ENCODE measurements around the gene RALGPS1.

The RALGPS1 gene

GRCh38 chr9:127027694-127028093 lies 113.1 kb downstream of the RALGPS1 start:
- Mint-ChIP-seq H3K27ac (no peak overlapping the region), H3K36me3 (peaks cover 13% of the 10 kb centered on the region)

GRCh38 chr9:127029548-127029947 lies 115.0 kb downstream of the RALGPS1 start:
- Mint-ChIP-seq H3K27me3 (no peaks in the 10 kb centered on the region), H3K36me3 (peaks cover 6% of the 10 kb centered on the region), H3K27ac (no peak overlapping the region), H3K4me1 (ENCODE audit: low read depth) (no peaks in the 10 kb centered on the region), H3K4me3 (no peak overlapping the region), H3K9me3 (ENCODE audit: low read depth) (no peaks in the 10 kb centered on the region)

More at GRCh38 chr9:127027694-127028093, 113.1 kb downstream of the RALGPS1 start:
- Mint-ChIP-seq H3K27me3 (no peaks in the 10 kb centered on the region), H3K4me3 (no peak overlapping the region), H3K4me1 (ENCODE audit: low read depth) (no peaks in the 10 kb centered on the region), H3K9me3 (ENCODE audit: low read depth) (no peaks in the 10 kb centered on the region)

GRCh38 chr9:127030814-127031740 lies 116.5 kb downstream of the RALGPS1 start:
- H3K36me3 Mint-ChIP-seq = peaks cover 5% of the 10 kb centered on the region
- no peaks in the 10 kb centered on the region for H3K27me3 Mint-ChIP-seq
- no peak overlapping the region for H3K27ac Mint-ChIP-seq
- no peak overlapping the region for H3K4me3 Mint-ChIP-seq
- no peaks in the 10 kb centered on the region for H3K4me1 Mint-ChIP-seq (ENCODE audit: low read depth)
- H3K9me3 Mint-ChIP-seq (ENCODE audit: low read depth) = no peaks in the 10 kb centered on the region

GRCh38 chr9:127032256-127032655 lies 117.7 kb downstream of the RALGPS1 start:
- Mint-ChIP-seq H3K4me3 (no peak overlapping the region), H3K27me3 (no peaks in the 10 kb centered on the region), H3K36me3 (peaks cover 7% of the 10 kb centered on the region), H3K27ac (no peak overlapping the region), H3K9me3 (ENCODE audit: low read depth) (no peaks in the 10 kb centered on the region), H3K4me1 (ENCODE audit: low read depth) (no peaks in the 10 kb centered on the region)

GRCh38 chr9:127033061-127033460 lies 118.5 kb downstream of the RALGPS1 start:
- no peaks in the 10 kb centered on the region for H3K9me3 Mint-ChIP-seq (ENCODE audit: low read depth)
- H3K4me3 Mint-ChIP-seq = no peak overlapping the region
- H3K27ac Mint-ChIP-seq = no peak overlapping the region
- H3K36me3 Mint-ChIP-seq = peaks cover 7% of the 10 kb centered on the region
- H3K4me1 Mint-ChIP-seq (ENCODE audit: low read depth) = no peaks in the 10 kb centered on the region
- no peaks in the 10 kb centered on the region for H3K27me3 Mint-ChIP-seq

- Mint-ChIP-seq H3K36me3 (peaks cover 7% of the 10 kb centered on the region), H3K27ac (no peak overlapping the region), H3K9me3 (ENCODE audit: low read depth) (no peaks in the 10 kb centered on the region), H3K4me3 (no peak overlapping the region), H3K4me1 (ENCODE audit: low read depth) (no peaks in the 10 kb centered on the region), H3K27me3 (no peaks in the 10 kb centered on the region)
Measured at GRCh38 chr9:127033789-127034188, 119.2 kb downstream of the RALGPS1 start.

GRCh38 chr9:127034691-127035090 lies 120.1 kb downstream of the RALGPS1 start:
- no peak overlapping the region for H3K4me3 Mint-ChIP-seq
- H3K27ac Mint-ChIP-seq = no peak overlapping the region
- no peaks in the 10 kb centered on the region for H3K4me1 Mint-ChIP-seq (ENCODE audit: low read depth)
- no peaks in the 10 kb centered on the region for H3K27me3 Mint-ChIP-seq
- peaks cover 7% of the 10 kb centered on the region for H3K36me3 Mint-ChIP-seq
- H3K9me3 Mint-ChIP-seq (ENCODE audit: low read depth) = no peaks in the 10 kb centered on the region

- H3K36me3 Mint-ChIP-seq = peaks cover 7% of the 10 kb centered on the region
- H3K9me3 Mint-ChIP-seq (ENCODE audit: low read depth) = no peaks in the 10 kb centered on the region
- no peak overlapping the region for H3K4me3 Mint-ChIP-seq
- H3K4me1 Mint-ChIP-seq (ENCODE audit: low read depth) = no peaks in the 10 kb centered on the region
- no peaks in the 10 kb centered on the region for H3K27me3 Mint-ChIP-seq
- H3K27ac Mint-ChIP-seq = no peak overlapping the region
Measured at GRCh38 chr9:127035423-127035822, 120.8 kb downstream of the RALGPS1 start.

- H3K27me3 Mint-ChIP-seq = no peaks in the 10 kb centered on the region
- no peaks in the 10 kb centered on the region for H3K9me3 Mint-ChIP-seq (ENCODE audit: low read depth)
- H3K4me3 Mint-ChIP-seq = no peak overlapping the region
- H3K27ac Mint-ChIP-seq = no peak overlapping the region
- H3K4me1 Mint-ChIP-seq (ENCODE audit: low read depth) = no peaks in the 10 kb centered on the region
- H3K36me3 Mint-ChIP-seq = peaks cover 7% of the 10 kb centered on the region
Measured at GRCh38 chr9:127035948-127036347, 121.4 kb downstream of the RALGPS1 start.

- Mint-ChIP-seq H3K36me3 (peaks cover 9% of the 10 kb centered on the region), H3K27me3 (no peaks in the 10 kb centered on the region), H3K4me3 (no peak overlapping the region), H3K4me1 (ENCODE audit: low read depth) (no peaks in the 10 kb centered on the region), H3K27ac (no peak overlapping the region), H3K9me3 (ENCODE audit: low read depth) (no peaks in the 10 kb centered on the region)
Measured at GRCh38 chr9:127036437-127036836, 121.9 kb downstream of the RALGPS1 start.

GRCh38 chr9:127038531-127038930 lies 123.9 kb downstream of the RALGPS1 start:
- H3K4me3 Mint-ChIP-seq = no peak overlapping the region
- no peaks in the 10 kb centered on the region for H3K27me3 Mint-ChIP-seq
- H3K4me1 Mint-ChIP-seq (ENCODE audit: low read depth) = no peaks in the 10 kb centered on the region
- no peaks in the 10 kb centered on the region for H3K9me3 Mint-ChIP-seq (ENCODE audit: low read depth)
- H3K27ac Mint-ChIP-seq = no peak overlapping the region
- H3K36me3 Mint-ChIP-seq = peaks cover 15% of the 10 kb centered on the region

GRCh38 chr9:127039492-127039891 lies 124.9 kb downstream of the RALGPS1 start:
- Mint-ChIP-seq H3K4me1 (ENCODE audit: low read depth) (no peaks in the 10 kb centered on the region), H3K36me3 (peaks cover 14% of the 10 kb centered on the region), H3K27ac (no peak overlapping the region), H3K4me3 (no peak overlapping the region), H3K27me3 (no peaks in the 10 kb centered on the region), H3K9me3 (ENCODE audit: low read depth) (no peaks in the 10 kb centered on the region)

- Mint-ChIP-seq H3K27ac (no peak overlapping the region), H3K9me3 (ENCODE audit: low read depth) (no peaks in the 10 kb centered on the region), H3K4me3 (no peak overlapping the region), H3K27me3 (no peaks in the 10 kb centered on the region), H3K36me3 (peaks cover 7% of the 10 kb centered on the region), H3K4me1 (ENCODE audit: low read depth) (peaks cover 17% of the 10 kb centered on the region)
Measured at GRCh38 chr9:127045148-127045547, 130.6 kb downstream of the RALGPS1 start.

- no peaks in the 10 kb centered on the region for H3K27me3 Mint-ChIP-seq
- no peak overlapping the region for H3K27ac Mint-ChIP-seq
- H3K9me3 Mint-ChIP-seq (ENCODE audit: low read depth) = no peaks in the 10 kb centered on the region
- peaks cover 17% of the 10 kb centered on the region for H3K4me1 Mint-ChIP-seq (ENCODE audit: low read depth)
- peaks cover 2% of the 10 kb centered on the region for H3K36me3 Mint-ChIP-seq
- H3K4me3 Mint-ChIP-seq = no peak overlapping the region
Measured at GRCh38 chr9:127047971-127048370, 133.4 kb downstream of the RALGPS1 start.

GRCh38 chr9:127049044-127049443 lies 134.5 kb downstream of the RALGPS1 start:
- peaks cover 5% of the 10 kb centered on the region for H3K36me3 Mint-ChIP-seq
- no peaks in the 10 kb centered on the region for H3K9me3 Mint-ChIP-seq (ENCODE audit: low read depth)
- no peaks in the 10 kb centered on the region for H3K27me3 Mint-ChIP-seq
- H3K27ac Mint-ChIP-seq = no peak overlapping the region
- peaks cover 17% of the 10 kb centered on the region for H3K4me1 Mint-ChIP-seq (ENCODE audit: low read depth)
- H3K4me3 Mint-ChIP-seq = no peak overlapping the region

GRCh38 chr9:127049581-127049980 lies 135.0 kb downstream of the RALGPS1 start:
- Mint-ChIP-seq H3K4me1 (ENCODE audit: low read depth) (peaks cover 17% of the 10 kb centered on the region), H3K4me3 (no peak overlapping the region), H3K27ac (no peak overlapping the region)

More at GRCh38 chr9:127049581-127049980, 135.0 kb downstream of the RALGPS1 start:
- H3K27me3 Mint-ChIP-seq = no peaks in the 10 kb centered on the region
- no peaks in the 10 kb centered on the region for H3K9me3 Mint-ChIP-seq (ENCODE audit: low read depth)
- peaks cover 5% of the 10 kb centered on the region for H3K36me3 Mint-ChIP-seq
